ENCODE results near the gene PTTG2. TPM values are rescaled to one million over a fixed set of nuclear protein-coding genes. Genes with fewer than 3 reads are reported as not detected.
A peak's percentile ranks its signal among the peaks of the same experiment; 100 is the strongest.

The PTTG2 gene
- total and polyA plus RNA-seq, 12 donors = 0.55 to 1.6 (median 0.87) TPM; not detected in 2

DNA sequence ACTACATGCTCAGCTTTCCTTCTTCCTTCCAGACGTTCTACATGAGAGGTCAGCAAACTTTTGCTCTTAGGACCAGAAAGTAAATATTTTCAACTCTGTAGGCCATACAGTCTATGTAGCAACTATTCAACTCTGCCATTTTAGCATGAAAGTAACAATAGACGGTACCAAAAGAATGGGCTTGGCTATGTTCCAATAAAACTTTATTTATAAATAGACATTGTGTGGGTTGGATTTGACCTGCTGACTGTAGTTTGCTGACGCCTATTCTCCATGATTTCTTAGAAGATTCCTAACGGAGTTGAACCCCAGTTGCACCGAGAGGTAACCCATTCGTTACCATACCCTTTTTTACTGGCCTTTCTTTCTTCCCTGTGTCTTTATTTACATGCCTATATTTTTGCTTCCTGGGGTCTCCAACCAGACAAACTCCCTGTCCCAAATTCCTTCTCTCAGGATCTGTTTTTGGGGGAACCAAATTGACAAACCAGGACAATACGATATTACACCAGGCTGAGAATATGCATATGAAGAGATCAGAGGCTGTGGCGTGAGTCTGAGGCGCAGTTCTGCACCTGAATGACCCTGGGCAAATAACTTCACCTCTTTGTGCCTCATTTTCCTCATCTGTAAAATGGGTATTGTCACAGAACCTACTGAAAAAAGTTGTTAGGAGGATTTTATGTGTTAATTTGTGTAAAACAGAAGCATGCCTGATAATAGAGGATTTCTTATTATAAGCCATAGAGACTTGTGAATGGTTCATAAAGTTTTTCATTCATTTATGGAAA lies 10.4 kb upstream of the PTTG2 start:
- Histone ChIP-seq H3K27ac (no peak overlapping the region), H3K36me3 (peaks cover 0 to 11% (median 0%) of the 10 kb centered on the region in 9 donors), H3K27me3 (no peaks in the 10 kb centered on the region), H3K4me3 (no peak overlapping the region), H3K4me1 (peaks cover 0 to 34% (median 18%) of the 10 kb centered on the region in 9 donors), H3K9me3 (no peaks in the 10 kb centered on the region)
- intact Hi-C loops (cut with DNase I) = loop anchor here in 1 of 10 donors (5.0 kb wide), 1 partner anchor 38 kb away; no protein-coding TSS in a partner anchor
- TF ChIP-seq, protein P1, sequence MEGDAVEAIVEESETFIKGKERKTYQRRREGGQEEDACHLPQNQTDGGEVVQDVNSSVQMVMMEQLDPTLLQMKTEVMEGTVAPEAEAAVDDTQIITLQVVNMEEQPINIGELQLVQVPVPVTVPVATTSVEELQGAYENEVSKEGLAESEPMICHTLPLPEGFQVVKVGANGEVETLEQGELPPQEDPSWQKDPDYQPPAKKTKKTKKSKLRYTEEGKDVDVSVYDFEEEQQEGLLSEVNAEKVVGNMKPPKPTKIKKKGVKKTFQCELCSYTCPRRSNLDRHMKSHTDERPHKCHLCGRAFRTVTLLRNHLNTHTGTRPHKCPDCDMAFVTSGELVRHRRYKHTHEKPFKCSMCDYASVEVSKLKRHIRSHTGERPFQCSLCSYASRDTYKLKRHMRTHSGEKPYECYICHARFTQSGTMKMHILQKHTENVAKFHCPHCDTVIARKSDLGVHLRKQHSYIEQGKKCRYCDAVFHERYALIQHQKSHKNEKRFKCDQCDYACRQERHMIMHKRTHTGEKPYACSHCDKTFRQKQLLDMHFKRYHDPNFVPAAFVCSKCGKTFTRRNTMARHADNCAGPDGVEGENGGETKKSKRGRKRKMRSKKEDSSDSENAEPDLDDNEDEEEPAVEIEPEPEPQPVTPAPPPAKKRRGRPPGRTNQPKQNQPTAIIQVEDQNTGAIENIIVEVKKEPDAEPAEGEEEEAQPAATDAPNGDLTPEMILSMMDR (IDR thresholded peaks at IDR 0.05) = no peak
- ATAC-seq (no peak), DNase-seq (no peak)
- 70 to 71% methylated on average over 9 of the region's 9 CpGs for WGBS, 2 donors

GRCh38 chr4:37951461-37952352 lies 8.5 kb upstream of the PTTG2 start:
- Histone ChIP-seq H3K27me3 (no peaks in the 10 kb centered on the region), H3K4me1 (peaks cover 0 to 17% (median 3%) of the 10 kb centered on the region in 9 donors), H3K4me3 (no peak overlapping the region), H3K27ac (peak overlapping the region in 1 of 10 donors; percentile 38), H3K36me3 (peaks cover 0 to 11% (median 0%) of the 10 kb centered on the region in 9 donors), H3K9me3 (no peaks in the 10 kb centered on the region)
- intact Hi-C loops (cut with DNase I) = no loop called here
- DNase-seq (no peak), ATAC-seq (no peak)
- 87 to 89% methylated on average over 10 of the region's 10 CpGs for WGBS, 2 donors
- TF ChIP-seq, protein P1 (IDR thresholded peaks at IDR 0.05) = no peak

DNA sequence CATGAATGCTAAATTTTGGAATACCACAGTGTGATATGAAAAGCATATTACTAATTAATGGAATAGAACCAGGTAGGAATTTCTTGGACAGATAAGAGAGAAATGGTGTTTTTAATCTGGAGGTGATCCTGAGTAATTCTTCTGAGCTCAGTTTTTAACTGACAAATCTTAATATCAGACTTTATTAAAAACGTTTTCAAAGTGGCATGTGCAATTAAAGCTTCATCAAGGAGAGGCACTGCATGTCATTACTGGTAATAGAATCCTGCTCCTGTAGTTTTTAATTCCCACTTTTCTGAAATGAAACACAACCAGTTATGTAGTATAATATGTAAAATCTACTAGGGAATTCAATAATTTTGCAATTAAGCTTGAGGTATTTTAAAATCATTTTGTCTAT lies 7.0 kb upstream of the PTTG2 start:
- TF ChIP-seq, protein P1 (IDR thresholded peaks at IDR 0.05) = no peak
- WGBS, 2 donors = 27 to 55% methylated on average over 1 of the region's 1 CpG
- DNase-seq = no peak
- H3K9me3 ChIP-seq = no peaks in the 10 kb centered on the region
- H3K4me3 ChIP-seq = no peak overlapping the region
- no peaks in the 10 kb centered on the region for H3K27me3 ChIP-seq
- H3K36me3 ChIP-seq = peaks cover 0 to 11% (median 0%) of the 10 kb centered on the region in 9 donors
- peaks cover 0 to 15% (median 0%) of the 10 kb centered on the region in 9 donors for H3K4me1 ChIP-seq
- no peak overlapping the region for H3K27ac ChIP-seq
- no peak for ATAC-seq
- intact Hi-C loops (cut with DNase I) = no loop called here

- Histone ChIP-seq H3K27me3 (no peaks in the 10 kb centered on the region), H3K4me3 (no peak overlapping the region), H3K9me3 (no peaks in the 10 kb centered on the region), H3K36me3 (peaks cover 0 to 11% (median 0%) of the 10 kb centered on the region in 9 donors), H3K4me1 (peaks cover 0 to 15% (median 0%) of the 10 kb centered on the region in 9 donors), H3K27ac (no peak overlapping the region)
- TF ChIP-seq, protein P1 (IDR thresholded peaks at IDR 0.05) = no peak
- ATAC-seq = no peak
- intact Hi-C loops (cut with DNase I) = no loop called here
- 79 to 88% methylated on average over 7 of the region's 7 CpGs for WGBS, 2 donors
- DNase-seq = no peak
Observed at GRCh38 chr4:37953620-37954293, 6.4 kb upstream of the PTTG2 start.

All from heart right ventricle (tissue), 16 donors.